KMS-11 (cell line): Measurements from ENCODE around the gene HNRNPA2B1.

Experiments
- H2AFZ ChIP-seq: fragments of 200-600 bp; sonication (generic); 2 replicates; pipeline ENCODE4 v1.6.1; 2016; ENCODE audit warnings: antibody characterized with exemption, mixed run types, low read depth
- H3K27ac ChIP-seq: fragments of 200-600 bp; sonication (generic); 2 replicates; pipeline ENCODE4 v1.6.1; 2016; ENCODE audit warnings: mild to moderate bottlenecking, mixed run types
- H3K27me3 ChIP-seq: fragments of 200-600 bp; sonication (generic); 2 replicates; pipeline ENCODE4 v1.6.1; 2017; ENCODE audit warnings: mild to moderate bottlenecking, low read depth, mixed run types, moderate library complexity; ENCODE audit not compliant: insufficient read depth
- H3K36me3 ChIP-seq: fragments of 200-600 bp; sonication (generic); 2 replicates; pipeline ENCODE4 v1.6.1; 2017; ENCODE audit warnings: mild to moderate bottlenecking, mixed run types; ENCODE audit not compliant: insufficient read depth
- H3K4me1 ChIP-seq: fragments of 200-600 bp; sonication (generic); 2 replicates; pipeline ENCODE4 v1.6.1; 2016; ENCODE audit warnings: mild to moderate bottlenecking, low read depth, mixed run types; ENCODE audit not compliant: poor library complexity, severe bottlenecking
- H3K4me2 ChIP-seq: fragments of 200-600 bp; sonication (generic); 2 replicates; pipeline ENCODE4 v1.7.0; 2016; ENCODE audit warnings: mild to moderate bottlenecking, mixed run types
- H3K4me3 ChIP-seq: fragments of 200-600 bp; sonication (generic); IDR thresholded peaks from 2 replicates; pipeline ENCODE4 v1.6.1; 2017; ENCODE audit warnings: low read depth, low read length, mixed read lengths; ENCODE audit not compliant: insufficient read depth
- H3K79me2 ChIP-seq: fragments of 200-600 bp; sonication (generic); 2 replicates; pipeline ENCODE4 v1.6.1; 2016; ENCODE audit warnings: low read depth, mixed run types; ENCODE audit not compliant: insufficient read depth
- H3K9ac ChIP-seq: fragments of 200-600 bp; sonication (generic); 2 replicates; pipeline ENCODE4 v1.6.1; 2016; ENCODE audit warnings: mild to moderate bottlenecking, mixed run types
- H4K20me1 ChIP-seq: fragments of 200-600 bp; sonication (generic); 2 replicates; pipeline ENCODE4 v1.6.1; 2016; ENCODE audit warnings: mild to moderate bottlenecking, mixed run types; ENCODE audit not compliant: insufficient read depth
- TF ChIP-seq, protein P1 (sequence below): fragments of 200-600 bp; sonication (generic); conservative IDR thresholded peaks from 2 replicates; pipeline ENCODE4 v1.6.1; 2017; ENCODE audit warnings: low read depth, mild to moderate bottlenecking, antibody characterized with exemption, low read length, moderate library complexity, mixed read lengths

The HNRNPA2B1 gene

DNA sequence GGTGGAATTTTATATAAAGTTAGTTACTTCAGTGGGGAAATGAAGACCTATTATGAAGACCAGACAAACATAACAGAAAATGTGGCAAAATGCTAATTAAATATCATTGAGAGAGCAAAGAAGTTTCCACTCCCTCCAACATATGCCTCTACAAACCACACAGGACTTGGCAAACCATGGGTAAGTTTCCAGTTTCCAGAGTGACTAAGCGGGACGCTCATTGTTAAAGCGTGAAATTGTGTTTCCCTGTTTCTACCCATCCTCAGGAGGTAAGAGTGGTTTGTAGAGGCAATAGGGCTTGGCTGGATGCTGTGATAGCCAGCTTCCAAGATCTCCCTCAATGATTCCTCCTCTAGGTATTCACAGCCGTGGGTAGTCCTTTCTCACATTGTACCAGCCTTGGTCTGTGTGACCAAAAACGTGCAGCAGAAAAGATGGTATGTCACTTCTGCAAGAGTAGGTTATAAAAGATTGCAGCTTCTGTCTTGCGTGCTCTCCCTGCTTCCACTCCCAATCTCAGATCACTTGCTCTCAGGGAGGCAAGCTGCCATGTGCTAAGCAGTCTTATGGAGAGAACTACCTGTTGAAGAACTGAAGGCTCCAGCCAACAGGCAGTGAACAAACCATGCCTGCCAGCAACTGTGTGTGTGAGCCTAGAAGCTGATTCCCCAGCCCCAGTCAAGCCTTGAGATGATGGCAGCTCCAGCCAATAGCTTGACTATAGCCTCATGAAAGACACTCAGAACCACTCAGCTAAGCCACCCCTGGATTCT lies 36.7 kb upstream of the HNRNPA2B1 start:
- no peaks in the 10 kb centered on the region for H4K20me1 ChIP-seq
- no peak overlapping the region for H3K9ac ChIP-seq
- no peaks in the 10 kb centered on the region for H3K79me2 ChIP-seq
- no peaks in the 10 kb centered on the region for H3K27me3 ChIP-seq
- no peak overlapping the region for H3K4me3 ChIP-seq
- H3K4me2 ChIP-seq, result no peak overlapping the region
- no peak overlapping the region for H3K27ac ChIP-seq
- H2AFZ ChIP-seq, result no peak overlapping the region
- TF ChIP-seq, protein P1, sequence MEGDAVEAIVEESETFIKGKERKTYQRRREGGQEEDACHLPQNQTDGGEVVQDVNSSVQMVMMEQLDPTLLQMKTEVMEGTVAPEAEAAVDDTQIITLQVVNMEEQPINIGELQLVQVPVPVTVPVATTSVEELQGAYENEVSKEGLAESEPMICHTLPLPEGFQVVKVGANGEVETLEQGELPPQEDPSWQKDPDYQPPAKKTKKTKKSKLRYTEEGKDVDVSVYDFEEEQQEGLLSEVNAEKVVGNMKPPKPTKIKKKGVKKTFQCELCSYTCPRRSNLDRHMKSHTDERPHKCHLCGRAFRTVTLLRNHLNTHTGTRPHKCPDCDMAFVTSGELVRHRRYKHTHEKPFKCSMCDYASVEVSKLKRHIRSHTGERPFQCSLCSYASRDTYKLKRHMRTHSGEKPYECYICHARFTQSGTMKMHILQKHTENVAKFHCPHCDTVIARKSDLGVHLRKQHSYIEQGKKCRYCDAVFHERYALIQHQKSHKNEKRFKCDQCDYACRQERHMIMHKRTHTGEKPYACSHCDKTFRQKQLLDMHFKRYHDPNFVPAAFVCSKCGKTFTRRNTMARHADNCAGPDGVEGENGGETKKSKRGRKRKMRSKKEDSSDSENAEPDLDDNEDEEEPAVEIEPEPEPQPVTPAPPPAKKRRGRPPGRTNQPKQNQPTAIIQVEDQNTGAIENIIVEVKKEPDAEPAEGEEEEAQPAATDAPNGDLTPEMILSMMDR, result no peak
- no peaks in the 10 kb centered on the region for H3K36me3 ChIP-seq
- no peaks in the 10 kb centered on the region for H3K4me1 ChIP-seq

DNA sequence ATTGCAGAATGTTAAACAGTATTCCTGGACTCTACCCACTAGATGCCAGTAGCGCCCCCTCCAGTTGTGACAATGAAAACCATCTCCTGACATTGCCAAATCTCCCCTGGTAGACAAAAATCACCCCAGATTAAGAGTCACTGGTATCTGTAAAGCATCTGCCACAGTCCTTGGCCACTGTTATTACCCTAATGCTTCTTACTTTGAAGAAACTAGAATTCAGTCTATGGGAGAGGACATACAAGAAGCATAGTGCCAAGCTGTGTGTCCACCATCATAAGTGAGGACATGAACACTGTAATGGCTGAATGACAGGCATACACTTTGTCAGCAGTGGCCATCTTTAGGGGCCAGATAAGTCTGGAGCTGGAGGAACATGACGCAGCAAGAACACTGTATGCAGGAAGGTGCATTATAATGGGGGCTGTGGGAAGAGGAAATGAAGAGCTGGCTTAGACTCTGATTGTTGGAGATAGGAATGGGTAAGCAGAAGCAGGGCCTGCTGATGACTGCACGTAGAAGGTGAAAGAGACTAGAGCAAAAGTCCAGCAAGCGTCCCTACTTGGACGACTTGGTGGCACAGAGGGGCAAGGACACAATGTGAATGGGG lies 33.5 kb upstream of the HNRNPA2B1 start:
- Histone ChIP-seq H3K27ac (no peak overlapping the region), H3K4me2 (no peak overlapping the region)

DNA sequence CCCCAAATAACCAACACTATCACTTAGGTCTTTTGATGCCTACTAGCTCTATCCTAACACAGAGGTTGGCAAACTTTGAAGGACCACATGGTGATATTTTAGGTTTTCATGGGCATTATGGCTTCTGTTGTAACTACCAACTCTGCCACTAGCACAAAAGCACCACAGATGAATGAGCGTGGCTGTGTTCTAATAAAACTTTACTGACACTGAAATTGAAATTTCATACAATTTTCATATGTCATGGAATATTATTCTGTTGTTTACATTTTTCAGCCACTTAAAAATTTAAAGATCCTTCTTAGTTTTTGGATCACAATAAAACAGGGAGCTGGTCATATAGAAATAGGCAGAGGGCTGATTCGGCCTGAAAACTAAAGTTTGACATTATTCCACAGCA lies 27.4 kb upstream of the HNRNPA2B1 start:
- H3K4me2 ChIP-seq, result no peak overlapping the region
- H3K27me3 ChIP-seq, result no peaks in the 10 kb centered on the region
- H3K9ac ChIP-seq, result no peak overlapping the region
- H3K4me1 ChIP-seq, result no peaks in the 10 kb centered on the region
- no peak overlapping the region for H2AFZ ChIP-seq
- no peaks in the 10 kb centered on the region for H3K79me2 ChIP-seq
- H3K36me3 ChIP-seq, result no peaks in the 10 kb centered on the region
- TF ChIP-seq, protein P1, result no peak
- H4K20me1 ChIP-seq, result no peaks in the 10 kb centered on the region
- H3K27ac ChIP-seq, result no peak overlapping the region
- H3K4me3 ChIP-seq, result no peak overlapping the region

More for the DNA sequence above, 33.5 kb upstream of the HNRNPA2B1 start:
- Histone ChIP-seq H3K4me3 (no peak overlapping the region), H3K9ac (no peak overlapping the region), H4K20me1 (no peaks in the 10 kb centered on the region), H3K4me1 (no peaks in the 10 kb centered on the region), H2AFZ (no peak overlapping the region), H3K36me3 (no peaks in the 10 kb centered on the region), H3K79me2 (no peaks in the 10 kb centered on the region), H3K27me3 (no peaks in the 10 kb centered on the region)
- TF ChIP-seq, protein P1, result 0 out of 2 replicates have a peak, but pooled peaks have one; percentile 12

DNA sequence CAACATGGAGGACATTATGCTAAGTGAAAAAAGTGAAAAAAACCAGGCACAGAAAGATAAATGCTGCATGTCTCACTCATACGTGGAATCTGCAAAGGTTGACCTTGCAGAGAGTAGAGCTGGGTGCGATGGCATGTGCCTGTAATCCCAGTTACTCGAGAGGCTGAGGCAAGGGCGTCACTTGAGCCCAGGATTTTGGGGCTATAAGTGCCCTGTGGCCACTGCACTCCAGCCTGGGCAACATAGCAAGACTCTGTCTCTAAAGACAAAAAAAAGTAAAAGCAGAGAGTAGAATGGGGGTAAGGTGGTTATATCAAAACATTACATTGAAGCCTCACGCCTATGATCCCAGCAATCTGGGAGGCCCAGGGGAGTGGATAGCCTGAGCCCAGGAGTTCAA lies 23.8 kb upstream of the HNRNPA2B1 start:
- H3K4me1 ChIP-seq, result no peaks in the 10 kb centered on the region
- TF ChIP-seq, protein P1, result no peak
- H2AFZ ChIP-seq, result no peak overlapping the region
- H4K20me1 ChIP-seq, result no peaks in the 10 kb centered on the region
- no peak overlapping the region for H3K4me2 ChIP-seq
- H3K27me3 ChIP-seq, result no peaks in the 10 kb centered on the region
- H3K79me2 ChIP-seq, result no peaks in the 10 kb centered on the region
- H3K9ac ChIP-seq, result no peak overlapping the region
- no peak overlapping the region for H3K27ac ChIP-seq
- no peak overlapping the region for H3K4me3 ChIP-seq
- H3K36me3 ChIP-seq, result no peaks in the 10 kb centered on the region
